Measurements from ENCODE around the gene CD40LG. TPM values are rescaled to one million over a fixed set of nuclear protein-coding genes. Genes with fewer than 3 reads are reported as not detected.

CD40LG gene
- polyA plus RNA-seq, 1 donor, result not detected

Other genes with a start within 250 kb of the CD40LG start
- not detected for gene BRS3, start 160.2 kb upstream of the CD40LG start, polyA plus RNA-seq (ENCODE audit: insufficient read length)
- 98.5 TPM for gene HTATSF1, start 150.6 kb upstream of the CD40LG start, polyA plus RNA-seq (ENCODE audit: insufficient read length)
- gene VGLL1, start 115.9 kb upstream of the CD40LG start, polyA plus RNA-seq (ENCODE audit: insufficient read length), result not detected
- gene ARHGEF6, start 132.8 kb downstream of the CD40LG start, polyA plus RNA-seq (ENCODE audit: insufficient read length), result 38.2 TPM
- gene RBMX, start 232.6 kb downstream of the CD40LG start, polyA plus RNA-seq (ENCODE audit: insufficient read length), result 198 TPM

Data from hindlimb muscle (tissue), 1 donor.